Measurements from ENCODE around the gene PSMD7. TPM values are rescaled to one million over a fixed set of nuclear protein-coding genes. Genes with fewer than 3 reads are reported as not detected.

PSMD7 gene
- total RNA-seq = 100 to 1,000 TPM in 1 of 4 donors, 10 to 100 TPM in 3; 62.2 to 100 (median 74.1) TPM

DNA sequence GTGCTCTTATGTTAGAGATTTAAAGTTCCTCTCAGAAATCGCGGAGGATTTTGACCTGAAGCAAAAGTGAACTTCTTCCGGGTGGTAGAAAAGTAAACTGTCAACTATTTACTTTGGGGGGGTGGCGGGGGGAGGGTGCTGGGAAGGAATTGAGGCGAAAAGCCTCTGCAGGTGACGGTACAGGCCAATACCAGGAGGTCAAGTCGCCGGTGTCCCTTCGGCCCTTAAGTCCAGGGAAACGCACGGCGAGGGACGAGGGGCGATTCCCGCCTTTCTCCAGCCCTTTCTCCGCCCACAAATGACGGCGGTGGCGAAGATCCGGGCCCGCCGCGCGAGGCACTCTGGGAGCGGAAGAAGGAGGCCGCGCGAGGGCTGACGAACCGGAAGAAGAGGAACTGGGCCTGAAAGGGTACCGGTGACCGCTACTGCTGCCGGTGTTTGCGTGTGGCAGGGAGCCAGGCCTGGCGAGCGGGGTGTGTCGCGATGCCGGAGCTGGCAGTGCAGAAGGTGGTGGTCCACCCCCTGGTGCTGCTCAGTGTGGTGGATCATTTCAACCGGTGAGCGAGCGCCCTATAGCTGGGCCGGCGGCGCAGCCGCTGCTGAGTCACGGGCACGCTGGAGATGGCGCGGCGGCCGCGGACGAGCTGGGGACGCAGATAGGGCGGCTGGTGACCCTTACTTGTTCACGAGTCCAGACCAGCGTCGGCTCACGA is at the start of gene PSMD7:
PSMD7 (plus strand) TSS at position 383 of the 713 bp plus-strand sequence; CDS start at position 484, 101 bp downstream.
- TF ChIP-seq, protein P1, sequence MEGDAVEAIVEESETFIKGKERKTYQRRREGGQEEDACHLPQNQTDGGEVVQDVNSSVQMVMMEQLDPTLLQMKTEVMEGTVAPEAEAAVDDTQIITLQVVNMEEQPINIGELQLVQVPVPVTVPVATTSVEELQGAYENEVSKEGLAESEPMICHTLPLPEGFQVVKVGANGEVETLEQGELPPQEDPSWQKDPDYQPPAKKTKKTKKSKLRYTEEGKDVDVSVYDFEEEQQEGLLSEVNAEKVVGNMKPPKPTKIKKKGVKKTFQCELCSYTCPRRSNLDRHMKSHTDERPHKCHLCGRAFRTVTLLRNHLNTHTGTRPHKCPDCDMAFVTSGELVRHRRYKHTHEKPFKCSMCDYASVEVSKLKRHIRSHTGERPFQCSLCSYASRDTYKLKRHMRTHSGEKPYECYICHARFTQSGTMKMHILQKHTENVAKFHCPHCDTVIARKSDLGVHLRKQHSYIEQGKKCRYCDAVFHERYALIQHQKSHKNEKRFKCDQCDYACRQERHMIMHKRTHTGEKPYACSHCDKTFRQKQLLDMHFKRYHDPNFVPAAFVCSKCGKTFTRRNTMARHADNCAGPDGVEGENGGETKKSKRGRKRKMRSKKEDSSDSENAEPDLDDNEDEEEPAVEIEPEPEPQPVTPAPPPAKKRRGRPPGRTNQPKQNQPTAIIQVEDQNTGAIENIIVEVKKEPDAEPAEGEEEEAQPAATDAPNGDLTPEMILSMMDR (IDR thresholded peaks at IDR 0.05; ENCODE audit: low read depth) = no peak

GRCh38 chr16:74249254-74249653 is 47.4 kb upstream of the PSMD7 start:
- TF ChIP-seq, protein P1 (IDR thresholded peaks at IDR 0.05; ENCODE audit: low read depth) = no peak

DNA sequence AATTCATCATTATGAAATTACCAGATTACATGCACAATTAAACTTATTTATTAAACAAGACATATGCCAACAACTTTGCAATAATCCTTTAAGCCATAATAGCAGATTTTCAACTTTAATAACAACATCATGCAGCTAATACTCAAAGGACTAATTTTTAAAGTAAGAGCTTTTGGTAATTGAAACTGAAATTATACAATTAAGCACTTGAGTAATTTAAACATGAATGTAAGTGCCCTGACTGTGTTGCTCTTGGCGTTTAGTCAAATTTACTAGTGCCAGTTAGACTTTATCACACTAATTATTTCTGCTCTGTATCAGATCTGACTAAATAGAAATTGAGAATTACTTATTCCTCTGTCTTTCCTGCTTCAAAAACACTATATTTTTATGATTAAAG is 46.8 kb upstream of the PSMD7 start:
- TF ChIP-seq, protein P1 (IDR thresholded peaks at IDR 0.05; ENCODE audit: low read depth) = no peak

DNA sequence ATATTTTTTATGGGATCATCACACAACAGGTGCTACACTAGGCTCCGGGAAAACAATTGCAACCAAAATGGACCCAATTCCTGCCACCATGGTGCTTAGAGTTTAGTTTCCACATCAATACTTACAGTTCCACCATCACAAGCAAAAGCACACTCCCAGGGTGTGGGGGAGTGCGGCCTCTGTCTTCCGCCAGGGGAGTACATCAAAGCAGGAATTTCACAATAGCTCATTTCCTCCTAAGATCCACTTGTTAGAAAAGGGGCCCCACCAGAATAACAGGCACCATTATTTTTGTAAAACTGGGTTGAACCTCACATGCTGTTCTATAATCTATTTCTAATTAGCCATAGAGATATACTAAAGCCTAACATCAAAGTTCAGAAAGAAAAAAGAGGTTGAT is 44.3 kb upstream of the PSMD7 start:
- TF ChIP-seq, protein P1 (IDR thresholded peaks at IDR 0.05; ENCODE audit: low read depth) = no peak

- TF ChIP-seq, protein P1 (IDR thresholded peaks at IDR 0.05; ENCODE audit: low read depth) = no peak
Measured at GRCh38 chr16:74253161-74253938, 43.3 kb upstream of the PSMD7 start.

GRCh38 chr16:74257061-74257460 is 39.6 kb upstream of the PSMD7 start:
- TF ChIP-seq, protein P1 (IDR thresholded peaks at IDR 0.05; ENCODE audit: low read depth) = no peak

GRCh38 chr16:74261068-74261467 is 35.5 kb upstream of the PSMD7 start:
- TF ChIP-seq, protein P1 (IDR thresholded peaks at IDR 0.05; ENCODE audit: low read depth) = no peak

Data from subcutaneous adipose tissue (tissue), 4 donors.